Inflammatory macrophage treated with lipopolysaccharide for 1 hour (primary cell): ENCODE data around the gene ACTL8.

ENCODE experiments used
- DNase-seq, 2 donors: peaks; one replicate each; pipeline ENCODE4 v3.0.0-alpha.2; 2020 to 2022

ACTL8 gene

GRCh38 chr1:17810668-17811067 lies 55.5 kb downstream of the ACTL8 start:
- DNase-seq, result no peak

GRCh38 chr1:17816511-17816910 lies 61.4 kb downstream of the ACTL8 start:
- DNase-seq, result no peak

- DNase-seq, result no peak
Measured at GRCh38 chr1:17819129-17819802, 64.1 kb downstream of the ACTL8 start.

- no peak for DNase-seq
Measured at GRCh38 chr1:17820198-17820597, 65.1 kb downstream of the ACTL8 start.

- no peak for DNase-seq
Measured at GRCh38 chr1:17822741-17823426, 67.8 kb downstream of the ACTL8 start.

GRCh38 chr1:17825273-17826164 lies 70.4 kb downstream of the ACTL8 start:
- no peak for DNase-seq

GRCh38 chr1:17826165-17826488 lies 71.0 kb downstream of the ACTL8 start:
- DNase-seq, result peak in 1 of 2 donors; percentile 35

- DNase-seq, result no peak
Measured at GRCh38 chr1:17828991-17829390, 73.9 kb downstream of the ACTL8 start.

- DNase-seq, result no peak
Measured at GRCh38 chr1:17829579-17829978, 74.4 kb downstream of the ACTL8 start.

GRCh38 chr1:17831597-17831996 lies 76.5 kb downstream of the ACTL8 start:
- no peak for DNase-seq

- no peak for DNase-seq
Measured at GRCh38 chr1:17833661-17834501, 78.7 kb downstream of the ACTL8 start.

- no peak for DNase-seq
Measured at GRCh38 chr1:17834561-17835100, 79.5 kb downstream of the ACTL8 start.

- DNase-seq, result no peak
Measured at GRCh38 chr1:17837233-17838030, 82.3 kb downstream of the ACTL8 start.

- DNase-seq, result no peak
Measured at GRCh38 chr1:17839641-17840196, 84.6 kb downstream of the ACTL8 start.

- DNase-seq, result no peak
Measured at GRCh38 chr1:17841944-17842343, 86.8 kb downstream of the ACTL8 start.

- DNase-seq, result no peak
Measured at GRCh38 chr1:17842686-17843085, 87.6 kb downstream of the ACTL8 start.

- DNase-seq, result no peak
Measured at GRCh38 chr1:17844185-17844826, 89.2 kb downstream of the ACTL8 start.

GRCh38 chr1:17845583-17845982 lies 90.5 kb downstream of the ACTL8 start:
- no peak for DNase-seq

GRCh38 chr1:17846341-17846740 lies 91.2 kb downstream of the ACTL8 start:
- no peak for DNase-seq

GRCh38 chr1:17847111-17847510 lies 92.0 kb downstream of the ACTL8 start:
- DNase-seq, result no peak

GRCh38 chr1:17849216-17849615 lies 94.1 kb downstream of the ACTL8 start:
- no peak for DNase-seq
